Measurements from ENCODE around the gene FBXW4. TPM values are rescaled to one million over a fixed set of nuclear protein-coding genes. Genes with fewer than 3 reads are reported as not detected.

FBXW4 gene
- total and polyA plus RNA-seq, 9 of the 15 experiments (the other 6 are each of a cell fraction or from before 2014, with no cell fraction given), result 1.0 to 10.6 (median 5.4) TPM

GRCh38 chr10:101629837-101630632 is 64.9 kb downstream of the FBXW4 start (continued):
- TF ChIP-seq ZNF407 (IDR thresholded peaks at IDR 0.05; ENCODE audit: low read depth) (no peak), ZNF79 (CRISPR knock-in tag; IDR thresholded peaks at IDR 0.05; ENCODE audit: low read depth) (no peak), MAFK (IDR thresholded peaks at IDR 0.05; ENCODE audit: low read length) (no peak), CHD2 (IDR thresholded peaks at IDR 0.05; ENCODE audit: low read depth, low read length) (no peak), TEAD2 (tag; IDR thresholded peaks at IDR 0.05) (no peak), ETV5 (CRISPR knock-in tag; IDR thresholded peaks at IDR 0.05; ENCODE audit: low read depth) (no peak), FOXK1 (CRISPR knock-in tag; IDR thresholded peaks at IDR 0.05; ENCODE audit: borderline replicate concordance) (no peak), NFXL1 (CRISPR knock-in tag; IDR thresholded peaks at IDR 0.05) (no peak), HMGN3 (IDR thresholded peaks at IDR 0.05; ENCODE audit: borderline replicate concordance, extremely low read depth, insufficient read length, low read depth, low read length) (no peak), RBM22 (IDR thresholded peaks at IDR 0.05; ENCODE audit: low read depth, low read length, poor library complexity, severe bottlenecking) (no peak)

Data from K562 (cell line).